ENCODE measurements around the gene ILKAP.

ILKAP gene

DNA sequence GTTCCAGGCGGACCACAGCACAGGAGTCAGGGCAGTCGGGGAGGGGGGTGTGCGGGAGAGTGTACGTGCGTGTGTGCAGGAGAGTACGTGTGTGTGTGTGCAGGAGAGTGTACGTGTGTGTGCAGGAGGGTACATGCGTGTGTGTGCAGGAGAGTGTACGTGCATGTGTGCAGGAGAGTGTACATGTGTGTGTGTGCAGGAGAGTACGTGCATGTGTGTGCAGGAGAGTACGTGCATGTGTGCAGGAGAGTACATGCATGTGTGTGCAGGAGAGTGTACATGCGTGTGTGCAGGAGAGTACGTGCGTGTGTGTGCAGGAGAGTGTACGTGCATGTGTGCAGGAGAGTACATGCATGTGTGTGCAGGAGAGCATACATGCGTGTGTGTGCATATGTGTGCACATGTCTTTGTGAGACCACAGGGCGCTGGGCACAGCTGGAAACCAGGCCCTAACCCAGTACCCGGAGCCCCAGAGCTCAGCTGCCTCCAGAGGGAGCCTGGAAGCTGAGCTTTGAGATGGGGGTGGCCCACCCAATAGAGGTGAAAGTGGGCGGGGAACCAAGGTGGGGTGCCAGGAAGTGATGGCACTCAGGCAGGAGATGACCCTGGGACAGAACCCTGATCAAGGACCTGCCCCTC lies 78.9 kb downstream of the ILKAP start:
- DNase-seq (ENCODE audit: low read depth), result no peak

DNA sequence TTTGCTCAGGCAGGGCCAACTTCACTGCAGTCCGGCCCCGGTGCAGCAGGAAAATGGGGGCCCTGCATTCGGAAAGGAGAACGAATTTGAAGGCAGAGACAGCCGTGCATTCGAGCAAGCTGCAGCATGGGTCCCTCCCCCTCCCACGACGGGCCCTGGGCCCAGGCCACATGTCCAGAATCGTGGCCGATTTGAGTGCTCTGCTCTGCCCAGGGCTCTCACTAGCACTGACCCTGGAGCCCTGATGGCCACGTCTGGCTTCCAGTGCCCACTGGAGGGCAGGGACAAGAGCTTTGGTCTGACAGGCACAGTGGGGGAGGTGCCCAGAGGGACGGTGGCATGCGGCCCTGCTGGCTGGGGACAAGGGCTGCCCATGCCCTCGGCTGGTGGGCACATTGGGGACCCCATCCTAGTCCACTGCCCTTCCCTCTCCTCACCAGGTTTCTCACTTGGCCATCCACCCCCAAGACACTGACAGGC lies 79.5 kb downstream of the ILKAP start:
- no peak for DNase-seq (ENCODE audit: low read depth)

DNA sequence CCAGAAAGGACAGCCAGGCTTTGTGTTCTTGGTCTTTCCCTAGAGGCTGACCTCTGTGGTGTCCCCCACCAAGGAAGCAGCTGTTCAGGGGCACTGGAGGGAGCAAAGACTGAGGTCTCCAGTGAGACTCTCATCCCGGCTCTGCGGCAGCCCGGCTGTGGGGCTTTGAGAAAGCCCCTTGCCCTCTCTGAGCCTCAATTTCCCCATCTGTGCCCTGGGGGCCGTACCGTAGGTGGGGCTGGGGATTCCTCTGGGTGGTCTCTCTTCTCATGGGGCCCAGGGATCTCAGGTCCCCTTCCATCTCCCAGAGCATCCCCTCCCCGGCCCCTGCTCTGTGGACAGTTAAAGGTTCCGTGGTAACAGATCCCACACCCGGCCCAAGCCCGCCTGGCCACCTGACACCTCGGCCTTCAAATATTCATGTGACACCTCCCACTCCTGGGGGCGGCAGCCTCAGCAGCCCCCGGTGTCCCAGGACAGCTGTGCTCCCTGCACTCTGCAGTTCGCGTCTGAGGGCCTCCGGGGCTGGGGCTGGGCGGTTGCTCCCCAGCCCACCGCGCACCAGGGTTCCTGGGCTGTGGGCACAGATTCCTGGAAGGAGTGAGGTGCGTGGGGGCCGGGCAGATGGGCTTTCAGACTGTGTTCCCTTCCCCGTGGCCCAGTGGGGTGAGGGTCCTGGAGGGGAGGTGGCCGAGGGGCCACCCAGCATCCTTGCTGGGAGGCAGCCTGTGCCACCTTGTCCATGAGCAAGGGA lies 80.1 kb downstream of the ILKAP start:
- no peak for DNase-seq (ENCODE audit: low read depth)

DNA sequence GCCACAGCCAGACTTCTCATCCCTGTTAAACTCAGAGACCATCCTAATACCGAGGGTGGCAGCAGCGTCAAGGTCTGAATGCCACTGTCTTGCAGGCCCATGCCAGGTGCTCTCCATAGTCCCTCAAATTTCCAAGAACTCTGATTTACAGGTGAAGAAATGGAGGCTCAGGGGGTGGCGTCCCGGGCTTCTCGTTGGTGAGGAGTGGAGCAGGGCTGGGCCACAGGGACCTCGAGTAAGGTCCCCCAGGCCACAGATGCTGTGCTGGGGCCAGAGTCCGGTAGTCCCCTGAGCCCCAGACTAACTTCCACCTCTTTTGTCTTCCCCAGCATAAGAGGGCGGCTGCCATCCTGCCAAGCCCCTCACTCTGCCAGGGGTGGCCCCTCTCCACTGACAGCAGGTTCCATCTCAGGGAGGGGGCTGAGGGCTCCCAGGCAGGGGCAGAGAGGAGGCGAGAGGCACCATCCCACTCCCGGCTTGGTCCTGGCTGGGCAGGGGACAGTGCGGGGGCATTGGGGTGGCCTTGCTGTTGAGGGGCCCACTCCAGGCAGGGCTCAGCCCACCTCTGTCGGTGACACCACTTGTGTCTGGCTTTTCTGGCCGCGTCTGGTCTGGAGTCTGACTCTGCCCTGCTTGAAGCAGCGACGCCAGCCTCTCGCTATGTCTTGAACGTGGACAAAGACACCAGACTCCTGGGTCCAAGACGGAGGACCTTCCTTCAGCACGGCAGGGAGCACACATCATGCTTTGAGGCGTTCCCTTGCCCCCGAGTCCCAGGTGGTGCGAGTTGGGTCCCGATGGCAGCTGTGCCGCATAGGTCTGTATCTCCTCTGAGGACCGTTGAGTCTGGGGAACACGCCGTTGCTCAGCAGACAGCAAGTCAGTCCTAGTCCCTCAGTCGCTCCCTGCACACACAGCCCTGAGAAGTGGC lies 80.9 kb downstream of the ILKAP start:
- DNase-seq (ENCODE audit: low read depth), result no peak

DNA sequence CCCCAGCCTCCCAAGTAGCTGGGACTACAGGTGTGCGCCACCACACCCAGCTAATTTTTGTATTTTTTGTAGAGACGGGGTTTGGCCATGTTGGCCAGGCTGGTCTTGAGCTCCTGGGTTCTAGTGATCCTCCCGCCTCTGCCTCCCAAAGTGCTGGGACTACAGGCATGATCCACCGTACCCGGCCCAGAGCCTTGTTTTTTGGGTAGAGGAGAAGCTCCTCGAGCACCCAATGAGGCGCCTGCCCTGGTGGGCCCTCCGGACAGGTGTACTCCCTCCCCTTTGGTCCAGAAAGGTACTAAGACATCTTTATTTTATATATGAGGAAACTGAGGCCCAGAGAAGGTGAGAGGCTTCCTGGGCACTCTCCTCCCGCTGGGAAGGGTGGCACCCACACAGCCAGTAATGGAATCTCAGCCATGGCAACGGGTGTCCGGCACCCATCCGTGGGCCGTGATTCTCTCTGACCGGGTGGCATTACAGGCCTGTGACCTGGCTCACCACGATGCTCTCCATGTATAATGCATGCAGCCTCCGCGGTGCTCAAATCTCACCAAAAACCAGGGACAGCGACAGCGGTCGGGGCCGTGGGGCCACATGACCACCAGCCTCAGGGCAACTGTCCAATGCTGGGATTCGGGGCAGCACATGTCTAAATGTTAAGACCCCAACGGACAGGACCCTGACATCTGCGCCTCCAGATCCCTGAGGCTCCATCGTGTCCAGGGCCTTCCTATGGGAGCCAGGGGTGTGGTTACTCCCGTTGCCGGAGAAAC lies 81.8 kb downstream of the ILKAP start:
- no peak for DNase-seq (ENCODE audit: low read depth)

DNA sequence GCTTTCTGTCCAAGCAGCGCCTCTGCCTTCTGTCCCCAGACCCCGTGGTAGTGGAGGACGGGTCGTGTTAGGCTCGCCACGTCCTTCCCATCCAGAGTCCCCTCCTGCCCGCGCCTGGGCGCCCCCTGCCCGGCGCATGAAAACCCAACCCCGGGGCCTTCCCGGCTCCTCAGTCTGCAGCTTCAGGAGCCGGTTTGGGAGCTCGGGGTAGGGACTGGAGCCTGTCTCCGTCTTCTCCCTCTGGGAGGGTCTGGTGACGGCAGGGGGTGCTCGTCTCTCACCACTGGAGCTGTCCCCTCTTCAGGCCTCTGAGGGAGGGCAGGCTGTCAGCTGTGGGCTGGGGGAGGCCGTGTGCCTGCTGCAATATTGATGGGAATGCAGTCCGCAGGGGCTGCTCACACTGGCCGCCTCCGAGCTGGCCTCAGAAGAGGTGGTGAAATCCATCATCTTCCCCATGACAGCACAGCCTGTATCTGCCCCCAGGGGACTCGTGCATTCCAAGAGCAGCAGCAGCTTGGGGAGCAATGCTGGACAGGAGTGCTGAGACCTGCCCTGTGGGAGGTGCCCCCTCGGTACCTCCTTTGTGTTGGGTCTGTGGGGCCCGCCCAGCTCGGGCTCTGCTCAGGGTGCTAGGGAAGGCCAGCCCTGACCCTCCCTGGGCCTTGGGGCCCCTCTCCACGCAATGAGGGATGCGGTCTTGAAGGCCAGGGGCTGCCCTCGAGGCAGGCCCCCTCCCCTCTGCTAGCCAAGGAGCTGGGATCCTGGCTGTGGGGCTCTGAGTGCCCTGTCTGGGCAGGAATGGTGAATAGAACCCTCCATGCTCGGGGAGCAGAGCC lies 82.8 kb downstream of the ILKAP start:
- no peak for DNase-seq (ENCODE audit: low read depth)

Data from activated T-cell treated with anti-CD3 and anti-CD28 coated beads for 24 hours (primary cell).